ENCODE measurements around the gene HOMER3. TPM values are rescaled to one million over a fixed set of nuclear protein-coding genes. Genes with fewer than 3 reads are reported as not detected.

HOMER3 gene
- polyA plus RNA-seq, 3 donors, result 45.1 to 88.1 (median 49.4) TPM

- Histone ChIP-seq H2AFZ (ENCODE audit: insufficient read depth, low read depth, low read length, poor library complexity, severe bottlenecking) (no peak overlapping the region), H3K4me3 (replicated peaks in 1 of 3; ENCODE audit: low read depth in 2 of 3, low read length in 3 of 3) (no peak overlapping the region), H3K79me2 (ENCODE audit: insufficient read depth, low read length) (peaks cover 26% of the 10 kb centered on the region), H4K20me1 (ENCODE audit: insufficient read depth, low read length) (peaks cover 72% of the 10 kb centered on the region), H3K4me2 (replicated peaks; ENCODE audit: extremely low read depth, low read length, poor library complexity, severe bottlenecking) (no peak overlapping the region), H3K9ac (ENCODE audit: insufficient read depth, low read length, poor library complexity, severe bottlenecking) (no peak overlapping the region), H3K4me1 (ENCODE audit: control insufficient read depth in 1 of 2, insufficient read depth in 2 of 2, low read length in 2 of 2) (peaks cover 10 to 11% of the 10 kb centered on the region in 2 donors), H3K9me3 (replicated peaks in 1 of 2; ENCODE audit: control insufficient read depth in 1 of 2, insufficient read depth in 1 of 2, low read length in 2 of 2) (no peaks in the 10 kb centered on the region), H3K27me3 (ENCODE audit: control insufficient read depth in 2 of 2, insufficient read depth in 2 of 2, low read length in 2 of 2) (no peaks in the 10 kb centered on the region), H3K36me3 (replicated peaks in 1 of 2; ENCODE audit: control insufficient read depth in 1 of 2, insufficient read depth in 2 of 2, low read length in 2 of 2) (peaks cover 65 to 84% of the 10 kb centered on the region in 2 donors), H3K27ac (ENCODE audit: low read depth in 1 of 2, low read length in 2 of 2) (no peak overlapping the region)
- peaks cover 66 to 80% of the 10 kb centered on the region in 2 donors for H3K36me3 Mint-ChIP-seq
- no peak overlapping the region for H3K27ac Mint-ChIP-seq
- no peaks in the 10 kb centered on the region for H3K9me3 Mint-ChIP-seq
- intact Hi-C loops (cut with micrococcal nuclease), result no loop called here
- TF ChIP-seq CTCF (IDR thresholded peaks at IDR 0.05), result no peak
- peaks cover 10% of the 10 kb centered on the region for H3K4me1 Mint-ChIP-seq
- peaks cover 0 to 3% (median 0%) of the 10 kb centered on the region in 3 donors for H3K27me3 Mint-ChIP-seq (ENCODE audit: low read depth in 3 of 3)
- H3K4me3 Mint-ChIP-seq, result no peak overlapping the region
- no peak for DNase-seq
- 95% methylated on average over 10 of the region's 15 CpGs for WGBS (ENCODE audit: insufficient coverage)
Observed at GRCh38 chr19:18924684-18925213, 16.3 kb downstream of the HOMER3 start.

- no peak overlapping the region for H3K4me3 ChIP-seq (replicated peaks in 1 of 3; ENCODE audit: low read depth in 2 of 3, low read length in 3 of 3)
- peaks cover 48 to 65% of the 10 kb centered on the region in 2 donors for H3K36me3 Mint-ChIP-seq
- H2AFZ ChIP-seq (ENCODE audit: insufficient read depth, low read depth, low read length, poor library complexity, severe bottlenecking), result no peak overlapping the region
- no peaks in the 10 kb centered on the region for H3K9me3 ChIP-seq (replicated peaks in 1 of 2; ENCODE audit: control insufficient read depth in 1 of 2, insufficient read depth in 1 of 2, low read length in 2 of 2)
- no peak overlapping the region for H3K9ac ChIP-seq (ENCODE audit: insufficient read depth, low read length, poor library complexity, severe bottlenecking)
- H3K27ac ChIP-seq (ENCODE audit: low read depth in 1 of 2, low read length in 2 of 2), result no peak overlapping the region
- H3K9me3 Mint-ChIP-seq, result no peaks in the 10 kb centered on the region
- no peak for DNase-seq
- H3K27me3 Mint-ChIP-seq (ENCODE audit: low read depth in 3 of 3), result peaks cover 0 to 2% (median 0%) of the 10 kb centered on the region in 3 donors
- H3K27ac Mint-ChIP-seq, result peak overlapping the region in 1 of 7 donors; percentile 53
- intact Hi-C loops (cut with micrococcal nuclease), result no loop called here
- peaks cover 24% of the 10 kb centered on the region for H3K4me1 Mint-ChIP-seq
- peaks cover 47% of the 10 kb centered on the region for H3K79me2 ChIP-seq (ENCODE audit: insufficient read depth, low read length)
- H3K4me3 Mint-ChIP-seq, result no peak overlapping the region
- no peak for TF ChIP-seq CTCF (IDR thresholded peaks at IDR 0.05)
- peaks cover 47 to 61% of the 10 kb centered on the region in 2 donors for H3K36me3 ChIP-seq (replicated peaks in 1 of 2; ENCODE audit: control insufficient read depth in 1 of 2, insufficient read depth in 2 of 2, low read length in 2 of 2)
- no peak overlapping the region for H3K4me2 ChIP-seq (replicated peaks; ENCODE audit: extremely low read depth, low read length, poor library complexity, severe bottlenecking)
- H3K4me1 ChIP-seq (ENCODE audit: control insufficient read depth in 1 of 2, insufficient read depth in 2 of 2, low read length in 2 of 2), result peaks cover 21 to 24% of the 10 kb centered on the region in 2 donors
- no peaks in the 10 kb centered on the region for H3K27me3 ChIP-seq (ENCODE audit: control insufficient read depth in 2 of 2, insufficient read depth in 2 of 2, low read length in 2 of 2)
- peaks cover 53% of the 10 kb centered on the region for H4K20me1 ChIP-seq (ENCODE audit: insufficient read depth, low read length)
- WGBS (ENCODE audit: insufficient coverage), result 92% methylated on average over 28 of the region's 29 CpGs
Observed at GRCh38 chr19:18922228-18922985, 18.6 kb downstream of the HOMER3 start.
